RPMI8226 (cell line): Measurements from ENCODE around the gene MAB21L4.
"Not testable (repeated sequence)": the region's sequence is repeated elsewhere in the genome, so short reads cannot be mapped to it uniquely, and the experiment has no call there.

Experiments
- DNase-seq: peaks from one replicate; pipeline ENCODE4 v3.0.0-alpha.2; 2015

The MAB21L4 gene

DNA sequence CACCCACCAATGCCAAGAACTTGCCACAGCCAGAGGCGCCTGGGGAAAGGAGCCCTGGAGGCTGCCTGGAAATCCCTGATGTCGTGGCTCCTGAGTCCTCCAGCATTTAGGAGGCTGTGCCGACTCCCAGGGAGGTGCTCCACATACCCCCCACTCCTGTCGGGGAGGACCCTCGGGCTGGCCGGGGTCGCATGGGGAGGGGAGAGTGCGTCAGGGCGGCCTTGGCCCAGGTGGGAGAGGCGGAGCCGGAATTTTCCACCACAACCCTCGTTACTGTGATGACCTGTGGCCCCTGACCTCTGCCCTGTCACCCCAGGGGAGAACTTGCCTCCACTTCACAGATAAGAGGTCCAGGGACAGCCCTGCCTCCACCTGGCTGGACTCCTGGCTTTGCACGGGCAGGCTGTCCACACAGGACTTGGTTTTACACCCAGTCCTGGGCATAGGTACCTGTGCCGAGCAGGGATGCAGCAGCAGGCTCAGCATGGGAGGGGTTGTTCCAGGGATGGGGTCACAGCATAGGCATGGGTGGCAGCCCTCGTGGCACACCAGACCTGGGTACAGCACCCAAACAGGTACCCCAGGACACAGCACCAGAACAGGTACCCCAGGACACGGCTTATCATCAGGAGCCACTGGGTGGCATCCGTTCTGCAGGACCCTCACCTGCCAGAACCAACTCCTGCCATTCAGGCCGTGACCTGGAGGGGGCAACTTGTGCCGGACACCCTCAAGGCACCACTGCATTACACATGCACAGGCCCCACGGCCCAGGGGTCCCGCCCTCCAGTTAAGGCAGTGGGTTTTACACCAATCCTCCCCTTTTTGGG, 39.6 kb downstream of the MAB21L4 start:
- peak; percentile 61 for DNase-seq

DNA sequence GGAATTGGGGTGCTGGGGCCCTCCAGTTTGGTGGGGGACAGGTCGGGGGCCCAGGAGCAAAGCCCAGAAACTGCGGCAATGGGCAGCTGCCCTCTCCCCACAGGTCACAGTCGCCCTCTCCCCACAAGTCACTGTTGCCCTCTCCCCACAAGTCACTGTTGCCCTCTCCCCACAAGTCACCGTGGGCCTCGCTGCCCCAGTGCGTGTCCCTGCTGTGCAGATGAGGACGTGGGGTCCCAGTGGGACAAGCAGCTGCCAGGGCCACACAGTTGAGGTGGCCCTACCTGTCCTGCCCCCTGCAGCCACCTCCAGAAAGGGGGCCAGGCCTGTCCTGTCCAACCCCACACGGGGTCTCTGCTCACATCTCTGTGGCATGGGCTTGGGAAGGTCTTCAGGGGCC, 40.3 kb downstream of the MAB21L4 start:
- DNase-seq, result no peak

DNA sequence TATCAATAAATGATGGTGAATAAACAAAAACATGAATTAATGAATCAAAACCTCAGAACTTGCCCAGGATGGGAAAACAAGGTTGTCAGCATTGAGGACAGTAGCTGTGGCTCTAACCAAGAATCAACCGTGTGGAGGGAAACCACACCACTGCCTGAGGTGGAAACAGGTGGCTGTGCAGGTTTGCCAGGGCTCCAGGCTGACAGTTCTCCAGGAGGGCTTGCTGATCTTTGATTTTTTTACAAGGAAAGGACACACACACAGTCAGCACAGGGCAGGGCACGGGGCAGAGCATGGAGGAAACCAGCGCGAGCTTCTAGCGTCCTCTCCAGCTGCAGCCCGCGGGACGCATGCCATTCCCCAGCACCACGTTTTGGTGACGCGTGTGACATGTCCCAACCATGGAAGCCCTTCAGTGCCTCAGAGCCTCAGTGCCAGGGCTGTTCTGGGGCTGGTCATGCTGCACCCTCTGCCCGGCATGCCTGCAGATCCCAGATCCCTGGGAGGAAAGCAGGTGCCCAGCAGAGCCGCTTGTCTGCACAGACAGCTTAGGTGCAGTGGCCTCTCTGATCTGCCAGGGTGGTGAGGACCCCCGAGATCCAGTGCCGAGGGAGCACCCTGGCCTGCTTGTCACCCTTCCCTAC, 43.2 kb downstream of the MAB21L4 start:
- DNase-seq, result peak; percentile 51

DNA sequence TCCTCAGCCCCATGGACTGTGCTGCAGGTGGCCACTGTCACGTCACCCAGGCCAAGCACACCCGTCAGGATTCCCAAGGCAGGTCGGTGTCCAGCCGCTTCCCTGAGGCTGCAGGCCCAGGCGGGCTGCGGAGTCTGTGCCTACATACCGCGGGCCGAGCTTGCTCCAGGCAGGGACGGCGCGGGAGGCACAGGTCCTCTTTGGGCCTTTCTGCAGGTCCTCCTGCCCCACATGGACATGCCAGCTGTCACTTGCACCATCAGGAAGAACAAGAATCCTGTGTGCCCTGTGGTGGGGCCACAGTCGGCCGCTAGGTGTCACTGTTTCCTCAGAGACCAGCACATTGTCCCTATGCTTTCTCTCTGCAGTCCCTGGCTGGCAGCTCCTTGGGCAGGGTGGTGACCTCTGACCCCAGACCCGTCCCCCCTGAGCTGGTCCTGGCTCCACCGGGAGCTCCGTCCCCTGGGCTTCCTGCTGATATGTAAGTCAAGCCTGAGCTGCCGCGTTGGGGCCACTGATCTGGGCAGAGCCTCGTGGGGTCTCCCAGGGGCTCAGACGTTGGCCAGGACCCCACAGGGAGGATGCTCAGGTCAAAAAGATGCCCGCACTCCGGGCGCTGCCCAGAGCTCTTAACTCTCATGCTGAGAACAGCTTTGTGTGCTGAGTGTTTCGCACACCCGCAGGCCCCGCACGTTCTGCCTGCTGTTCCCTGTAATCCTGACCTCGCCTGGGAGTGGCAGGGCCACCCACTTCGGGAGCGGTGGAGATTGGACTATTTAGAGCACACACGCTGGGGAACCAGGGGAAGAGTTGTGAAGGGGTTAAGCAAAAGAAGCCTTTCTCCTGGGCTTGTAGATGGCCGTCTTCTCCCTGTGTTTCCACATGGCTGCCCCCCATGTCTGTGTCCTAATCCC, 44.6 kb downstream of the MAB21L4 start:
- DNase-seq, result peak; percentile 70

DNA sequence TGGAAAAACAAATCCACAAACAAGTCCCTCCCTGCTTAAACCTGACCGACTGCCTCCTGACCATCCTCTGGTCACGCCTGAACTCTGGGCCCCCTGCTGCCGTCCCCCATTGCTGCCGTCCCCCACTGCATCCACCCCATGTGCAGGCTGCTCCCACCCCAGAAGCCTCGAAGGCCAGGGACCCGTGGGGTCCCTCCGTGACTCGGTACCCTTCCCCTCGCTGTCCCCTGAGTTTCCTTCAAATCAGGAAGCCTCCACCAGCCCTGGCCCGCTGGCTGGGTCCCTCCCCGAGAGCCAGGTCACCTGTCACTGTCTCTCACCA, 45.2 kb downstream of the MAB21L4 start:
- DNase-seq, result no peak

DNA sequence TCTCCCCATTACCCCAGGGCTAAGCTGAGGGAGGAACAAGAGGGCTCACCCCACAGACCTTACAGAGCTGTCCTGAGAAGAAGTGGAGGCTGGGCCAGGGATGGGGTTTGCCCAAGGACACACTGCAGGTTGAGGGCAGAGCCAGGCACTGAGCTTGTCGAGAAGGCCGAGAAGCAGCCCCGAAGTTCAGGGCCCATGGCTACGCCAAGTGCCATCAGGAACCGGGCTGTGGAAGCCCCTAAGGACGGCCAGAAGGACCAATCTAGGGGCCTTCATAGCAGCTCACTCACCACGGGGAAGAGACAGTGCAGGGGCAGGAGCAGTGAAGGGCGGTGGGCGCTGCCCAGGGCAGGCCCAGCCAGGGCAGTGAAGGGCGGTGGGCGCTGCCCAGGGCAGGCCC, 45.9 kb downstream of the MAB21L4 start:
- no peak for DNase-seq

DNA sequence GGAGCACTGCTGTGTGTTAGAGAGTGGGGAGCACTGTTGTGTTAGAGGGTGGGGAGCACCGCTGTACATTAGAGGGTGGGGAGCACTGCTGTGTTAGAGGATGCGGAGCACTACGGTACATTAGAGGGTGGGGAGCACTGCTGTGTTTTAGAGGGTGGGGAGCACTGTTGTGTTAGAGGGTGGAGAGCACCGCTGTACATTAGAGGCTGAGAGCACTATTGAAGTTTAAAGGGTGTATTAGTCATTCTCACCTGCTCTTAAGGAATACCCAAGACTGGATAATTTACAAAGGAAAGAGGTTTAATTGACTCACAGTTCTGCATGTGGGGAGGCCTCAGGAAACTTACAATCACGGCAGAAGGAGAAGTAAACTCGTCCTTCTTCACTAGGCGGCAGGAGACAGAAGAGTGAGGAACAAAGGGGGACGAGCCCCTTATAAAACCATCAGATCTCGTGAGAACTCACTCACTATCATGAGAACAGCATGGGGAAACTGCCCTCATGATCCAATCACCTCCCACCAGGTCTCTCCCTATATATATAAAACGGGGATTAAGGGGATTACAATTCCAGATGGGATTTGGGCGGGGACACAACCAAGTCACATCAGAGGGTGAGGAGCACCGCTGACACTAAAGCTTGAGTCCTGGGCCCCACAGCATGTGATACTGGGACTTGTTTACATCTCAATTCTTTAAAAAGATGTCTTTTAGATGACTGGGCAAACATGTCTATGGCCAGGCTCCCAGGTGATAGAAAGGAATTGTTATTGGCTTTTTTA, 46.9 kb downstream of the MAB21L4 start:
- no peak for DNase-seq

DNA sequence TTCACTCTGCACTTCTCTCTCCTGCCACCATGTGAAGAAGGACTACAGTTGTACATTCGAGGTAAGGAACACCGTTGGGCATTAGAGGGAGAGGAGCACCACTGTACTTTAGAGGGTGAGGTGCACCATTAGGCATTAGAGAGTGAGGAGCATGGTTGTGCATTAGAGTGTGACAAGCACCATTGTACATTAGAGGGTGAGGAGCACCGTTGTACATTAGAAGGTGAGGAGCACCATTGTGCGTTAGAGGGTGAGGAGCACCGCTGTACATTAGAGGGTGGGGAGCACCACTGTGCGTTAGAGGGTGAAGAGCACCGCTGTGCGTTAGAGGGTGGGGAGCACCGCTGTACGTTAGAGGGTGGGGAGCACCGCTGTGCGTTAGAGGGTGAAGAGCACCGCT, 48.1 kb downstream of the MAB21L4 start:
- DNase-seq, result no peak

DNA sequence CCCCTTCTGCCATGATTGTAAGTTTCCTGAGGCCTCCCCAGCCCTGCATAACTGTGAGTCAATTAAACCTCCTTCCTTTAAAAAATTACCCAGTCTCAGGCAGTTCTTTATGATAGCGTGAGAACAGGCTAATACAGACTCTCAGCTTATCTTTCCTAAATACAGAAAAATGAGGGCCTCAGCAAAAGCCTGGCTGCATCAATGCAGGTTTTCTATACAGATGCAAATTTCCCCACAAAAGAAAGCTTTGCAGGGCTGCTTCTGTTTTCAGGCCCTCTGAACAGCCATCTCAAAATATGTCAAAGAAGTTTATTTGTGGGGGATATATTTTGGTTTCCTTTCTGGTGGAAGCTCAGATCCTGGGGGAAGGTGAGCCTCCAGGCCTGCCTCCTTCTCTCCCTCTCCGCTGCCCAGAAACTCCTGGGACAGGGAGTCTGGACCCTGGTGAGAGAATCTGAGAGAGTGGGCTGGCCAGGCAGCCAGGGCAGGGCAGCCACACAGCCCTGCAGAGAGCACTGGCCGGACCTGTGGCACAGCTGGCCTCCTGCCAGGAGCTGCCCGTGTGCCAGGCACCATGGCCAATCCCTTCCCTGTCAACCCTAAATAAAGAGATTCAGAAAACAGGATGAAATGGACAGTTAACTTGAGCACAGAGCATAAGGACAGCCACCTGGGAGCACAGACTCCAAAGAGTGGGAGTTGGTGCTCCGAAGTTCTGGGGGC, 48.9 kb downstream of the MAB21L4 start:
- no peak for DNase-seq

DNA sequence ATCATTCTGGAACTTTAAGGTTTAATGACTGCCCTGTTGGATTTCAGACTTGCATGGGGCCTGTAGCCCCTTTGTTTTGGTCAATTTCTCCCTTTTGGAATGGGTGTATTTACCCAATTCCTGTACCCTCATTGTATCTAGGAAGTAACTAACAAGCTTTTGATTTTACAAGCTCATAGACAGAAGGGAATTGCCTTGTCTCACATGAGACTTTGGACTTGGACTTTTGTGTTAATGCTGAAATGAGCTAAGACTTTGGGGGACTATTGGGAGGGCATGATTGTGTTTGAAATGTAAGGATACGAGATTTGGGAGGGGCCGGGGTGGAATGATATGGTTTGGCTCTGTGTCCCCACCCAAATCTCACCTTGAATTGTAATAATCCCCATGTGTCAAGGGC, 49.6 kb downstream of the MAB21L4 start:
- DNase-seq, result not testable (repeated sequence)

DNA sequence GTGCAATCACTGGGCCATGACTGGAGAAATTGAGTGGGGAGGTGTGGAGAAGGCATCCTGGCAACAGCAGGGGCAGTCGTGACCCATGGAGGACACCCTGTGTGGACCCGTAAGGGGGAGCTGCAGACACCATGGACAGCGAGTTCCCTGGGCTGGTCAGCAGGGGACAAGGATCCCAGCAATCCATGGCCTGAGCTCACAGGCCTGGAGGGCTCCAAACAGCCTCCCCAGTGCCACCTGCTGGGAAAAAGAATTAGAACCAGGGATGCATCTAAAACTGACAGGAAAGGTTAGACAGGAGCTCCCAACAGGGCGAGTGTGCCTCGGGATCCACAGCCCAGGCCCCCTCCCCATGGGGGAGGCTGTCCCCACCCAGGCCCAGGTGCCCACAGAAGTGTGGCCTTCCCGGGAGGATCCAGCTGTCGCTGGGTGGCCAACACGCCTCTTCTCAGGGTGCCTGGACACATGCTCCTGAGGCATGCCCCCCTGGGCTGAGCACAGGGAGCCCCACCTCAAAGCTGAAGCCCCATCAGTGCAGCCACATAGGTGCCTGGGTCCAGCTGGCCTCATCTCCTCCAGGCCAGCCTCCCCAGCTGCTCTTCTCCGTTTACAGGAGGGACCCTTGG, 55.4 kb downstream of the MAB21L4 start:
- DNase-seq, result peak; percentile 48

DNA sequence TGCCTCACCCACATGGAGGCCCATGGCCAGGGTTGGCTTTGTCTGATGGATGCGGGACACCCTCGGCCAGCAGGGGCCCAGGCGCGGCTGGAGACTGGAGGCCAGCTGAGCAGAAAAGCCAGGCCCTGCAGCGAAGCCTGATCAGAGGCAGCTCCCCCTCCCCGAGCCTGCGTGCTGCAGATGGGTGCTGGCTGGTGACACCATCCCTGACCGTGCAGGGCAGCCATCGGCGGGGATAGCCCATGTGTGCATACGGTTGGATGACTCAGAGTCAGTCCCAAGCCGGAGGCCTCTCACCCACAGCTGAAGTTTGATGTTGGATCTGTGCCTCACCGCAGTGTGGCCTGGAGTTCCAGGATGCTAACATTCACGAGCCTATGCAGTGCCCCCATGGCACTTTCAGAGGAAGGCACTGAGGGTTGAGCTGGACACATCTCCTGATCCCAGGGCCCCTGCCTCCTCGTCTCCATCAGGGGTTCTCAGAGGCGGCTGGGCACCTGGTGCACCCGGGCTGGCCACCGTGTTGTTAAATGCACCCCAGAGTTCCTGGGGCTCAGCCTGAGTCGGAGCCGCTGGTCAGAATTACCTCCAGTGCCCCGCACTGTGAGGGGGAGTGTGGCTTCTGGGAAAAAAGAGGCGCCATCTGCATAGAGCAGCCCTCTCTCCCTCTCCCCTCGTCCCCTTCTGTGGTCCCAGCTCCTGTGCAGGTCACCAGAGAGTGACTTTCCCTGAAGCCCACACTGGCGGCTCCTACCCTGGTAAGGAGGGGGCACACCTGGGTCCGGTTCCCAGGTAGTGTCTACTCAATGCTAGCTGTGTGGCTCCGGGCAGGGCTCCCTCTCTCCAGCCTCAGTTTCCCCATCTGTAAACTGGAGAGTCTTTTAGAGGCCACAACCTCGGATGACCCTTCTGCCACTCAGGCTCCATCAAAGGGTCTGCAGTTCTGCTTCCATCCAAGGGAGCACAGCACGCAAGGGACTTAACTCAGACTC, 56.5 kb downstream of the MAB21L4 start:
- no peak for DNase-seq

DNA sequence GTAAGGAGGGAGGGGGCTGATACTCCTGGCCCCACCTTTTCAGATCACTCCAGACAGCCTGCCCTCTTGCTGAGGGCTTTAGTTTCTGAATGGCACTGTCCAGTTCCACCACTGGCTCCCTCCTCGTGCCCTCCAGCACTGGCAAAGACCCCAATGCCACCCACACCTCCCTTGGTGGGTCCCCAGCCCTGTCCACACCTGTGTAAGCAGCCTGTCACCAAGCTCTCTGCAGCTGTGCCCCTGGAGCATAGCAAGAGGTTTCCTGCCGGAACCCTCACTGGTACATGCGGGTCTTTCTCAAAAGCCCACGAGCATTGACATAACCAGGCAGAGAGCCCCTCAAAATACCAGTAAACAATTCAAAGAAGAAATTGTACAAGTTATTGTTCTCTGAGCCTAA, 58.3 kb downstream of the MAB21L4 start:
- DNase-seq, result no peak

DNA sequence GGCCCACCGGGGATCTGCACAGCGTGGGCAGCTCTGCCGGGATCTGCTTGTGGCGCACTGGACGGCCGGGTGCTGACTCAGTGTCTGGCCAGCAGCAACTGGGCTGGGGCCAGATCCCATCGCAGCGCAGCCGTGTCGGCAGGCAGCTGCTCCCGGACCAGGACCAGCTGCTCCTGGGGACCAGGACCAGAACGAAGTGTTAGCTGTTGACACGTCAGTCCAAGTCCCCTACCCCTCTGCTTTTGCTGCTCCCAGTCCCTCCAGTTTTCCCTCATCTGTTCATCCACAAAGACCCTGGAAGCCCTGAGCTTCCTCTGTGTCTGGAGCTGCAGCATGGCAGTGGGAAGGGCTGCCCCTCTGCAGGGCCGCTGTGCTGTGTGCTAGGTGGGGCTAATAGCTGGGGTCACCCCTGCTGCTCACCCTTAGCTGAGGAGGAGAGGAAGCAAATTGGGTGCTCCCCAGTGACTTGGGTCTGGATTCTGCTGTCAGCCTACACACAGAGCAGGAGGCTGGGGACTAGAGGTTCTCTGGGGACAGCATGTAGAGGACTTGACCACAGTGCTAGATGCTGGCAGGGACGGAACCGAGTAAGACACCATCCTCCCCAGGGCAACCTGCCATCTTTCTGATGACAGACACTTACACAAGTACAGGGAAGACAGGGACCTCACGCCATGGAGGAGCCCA, 59.0 kb downstream of the MAB21L4 start:
- no peak for DNase-seq
